ENCODE results near the gene BTBD16. TPM values are rescaled to one million over a fixed set of nuclear protein-coding genes. Genes with fewer than 3 reads are reported as not detected.
A peak's percentile ranks its signal among the peaks of the same experiment; 100 is the strongest.

The BTBD16 gene
- total and polyA plus RNA-seq, 7 donors: 0.12 to 0.55 (median 0.54) TPM; not detected in 4

DNA sequence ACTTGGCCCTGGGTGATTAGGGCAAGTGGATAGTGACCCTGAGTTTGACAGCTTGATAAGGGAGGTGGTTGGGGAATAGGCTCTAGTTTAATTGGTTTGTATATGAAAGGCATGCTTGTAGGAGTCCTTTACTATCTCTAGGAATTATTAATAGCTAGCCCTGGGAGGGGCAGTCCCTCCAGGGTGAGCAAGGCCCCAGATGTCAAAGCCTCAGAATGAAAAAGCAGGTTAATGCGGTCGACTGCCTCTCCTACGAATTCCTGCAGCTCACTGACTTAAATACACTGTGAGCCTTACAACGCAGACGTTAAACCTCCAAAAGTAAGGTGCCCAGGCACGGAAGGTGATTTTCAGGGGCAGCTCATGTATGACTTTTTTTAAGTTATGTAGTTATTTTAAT lies 5.2 kb upstream of the BTBD16 start:
- Histone ChIP-seq H3K4me1 (peaks cover 0 to 13% (median 8%) of the 10 kb centered on the region in 4 donors), H3K9me3 (peaks cover 0 to 3% (median 2%) of the 10 kb centered on the region in 4 donors), H3K27ac (no peak overlapping the region), H3K36me3 (peaks cover 0 to 35% (median 6%) of the 10 kb centered on the region in 4 donors), H3K4me3 (no peak overlapping the region), H3K27me3 (no peaks in the 10 kb centered on the region)
- WGBS, 2 donors: 90 to 94% methylated on average over 6 of the region's 6 CpGs
- peak; percentile 17 for DNase-seq
- intact Hi-C loops (cut with DNase I): loop anchor here (5.0 kb wide), 1 partner anchor 124 kb away; no protein-coding TSS in a partner anchor
- TF ChIP-seq POLR2AphosphoS5 (IDR thresholded peaks at IDR 0.05): no peak
- TF ChIP-seq POLR2A (IDR thresholded peaks at IDR 0.05): no peak
- TF ChIP-seq EP300 (IDR thresholded peaks at IDR 0.05): no peak
- TF ChIP-seq, protein P1, sequence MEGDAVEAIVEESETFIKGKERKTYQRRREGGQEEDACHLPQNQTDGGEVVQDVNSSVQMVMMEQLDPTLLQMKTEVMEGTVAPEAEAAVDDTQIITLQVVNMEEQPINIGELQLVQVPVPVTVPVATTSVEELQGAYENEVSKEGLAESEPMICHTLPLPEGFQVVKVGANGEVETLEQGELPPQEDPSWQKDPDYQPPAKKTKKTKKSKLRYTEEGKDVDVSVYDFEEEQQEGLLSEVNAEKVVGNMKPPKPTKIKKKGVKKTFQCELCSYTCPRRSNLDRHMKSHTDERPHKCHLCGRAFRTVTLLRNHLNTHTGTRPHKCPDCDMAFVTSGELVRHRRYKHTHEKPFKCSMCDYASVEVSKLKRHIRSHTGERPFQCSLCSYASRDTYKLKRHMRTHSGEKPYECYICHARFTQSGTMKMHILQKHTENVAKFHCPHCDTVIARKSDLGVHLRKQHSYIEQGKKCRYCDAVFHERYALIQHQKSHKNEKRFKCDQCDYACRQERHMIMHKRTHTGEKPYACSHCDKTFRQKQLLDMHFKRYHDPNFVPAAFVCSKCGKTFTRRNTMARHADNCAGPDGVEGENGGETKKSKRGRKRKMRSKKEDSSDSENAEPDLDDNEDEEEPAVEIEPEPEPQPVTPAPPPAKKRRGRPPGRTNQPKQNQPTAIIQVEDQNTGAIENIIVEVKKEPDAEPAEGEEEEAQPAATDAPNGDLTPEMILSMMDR (IDR thresholded peaks at IDR 0.05): no peak

DNA sequence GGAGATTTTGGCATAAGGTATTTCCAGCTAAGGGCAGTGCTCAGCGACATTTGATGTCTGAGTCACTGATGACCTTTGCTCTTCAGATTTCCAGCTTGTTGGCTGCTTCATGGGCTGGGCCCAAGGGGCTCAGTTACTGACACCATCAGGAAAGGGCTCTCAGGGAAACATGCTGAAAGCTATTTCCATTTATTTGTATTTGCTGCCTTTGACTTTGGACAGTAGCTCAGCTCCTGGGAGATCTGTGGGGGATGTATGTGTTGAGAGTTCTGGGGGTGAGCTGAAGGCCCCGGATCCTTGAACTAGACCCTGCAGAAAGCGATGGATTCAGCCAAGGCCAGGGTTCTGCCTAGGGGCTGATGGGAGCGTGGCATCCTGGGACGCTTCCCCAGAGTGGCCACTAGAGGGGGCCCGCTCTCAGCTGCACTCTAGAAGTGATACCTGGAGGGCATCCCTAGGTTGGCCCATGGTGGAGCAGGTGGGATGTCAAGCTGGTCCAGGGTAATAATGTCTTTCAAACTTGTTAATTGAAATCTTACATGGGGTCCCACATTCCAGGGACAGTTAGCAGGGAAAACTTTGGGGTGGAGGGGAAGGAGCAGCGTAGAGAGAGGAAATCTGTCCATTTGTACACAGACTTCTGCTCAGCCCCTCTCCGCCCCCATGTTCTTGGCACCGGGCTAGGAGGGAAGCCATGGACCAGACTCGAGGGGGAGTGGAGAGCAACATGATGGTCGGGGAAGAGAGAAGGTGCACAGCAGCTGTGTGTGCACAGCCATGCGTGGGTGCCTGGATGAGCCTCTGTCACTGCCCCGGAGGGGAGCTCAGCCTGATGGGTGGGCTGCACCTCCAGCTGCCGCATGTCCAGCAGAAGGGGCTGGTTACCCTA lies 3.0 kb upstream of the BTBD16 start:
- TF ChIP-seq, protein P1 (IDR thresholded peaks at IDR 0.05): peak; percentile 61 to 96 (median 78)
- no peak for TF ChIP-seq POLR2AphosphoS5 (IDR thresholded peaks at IDR 0.05)
- Histone ChIP-seq H3K4me1 (peaks cover 0 to 13% (median 8%) of the 10 kb centered on the region in 4 donors), H3K4me3 (no peak overlapping the region), H3K27ac (no peak overlapping the region), H3K36me3 (peaks cover 0 to 44% (median 6%) of the 10 kb centered on the region in 4 donors), H3K27me3 (no peaks in the 10 kb centered on the region), H3K9me3 (no peaks in the 10 kb centered on the region)
- peak; percentile 71 for DNase-seq
- WGBS, 2 donors: 47 to 57% methylated on average over 14 of the region's 14 CpGs
- intact Hi-C loops (cut with DNase I): loop anchor here (5.0 kb wide), 1 partner anchor 126 kb away; no protein-coding TSS in a partner anchor

DNA sequence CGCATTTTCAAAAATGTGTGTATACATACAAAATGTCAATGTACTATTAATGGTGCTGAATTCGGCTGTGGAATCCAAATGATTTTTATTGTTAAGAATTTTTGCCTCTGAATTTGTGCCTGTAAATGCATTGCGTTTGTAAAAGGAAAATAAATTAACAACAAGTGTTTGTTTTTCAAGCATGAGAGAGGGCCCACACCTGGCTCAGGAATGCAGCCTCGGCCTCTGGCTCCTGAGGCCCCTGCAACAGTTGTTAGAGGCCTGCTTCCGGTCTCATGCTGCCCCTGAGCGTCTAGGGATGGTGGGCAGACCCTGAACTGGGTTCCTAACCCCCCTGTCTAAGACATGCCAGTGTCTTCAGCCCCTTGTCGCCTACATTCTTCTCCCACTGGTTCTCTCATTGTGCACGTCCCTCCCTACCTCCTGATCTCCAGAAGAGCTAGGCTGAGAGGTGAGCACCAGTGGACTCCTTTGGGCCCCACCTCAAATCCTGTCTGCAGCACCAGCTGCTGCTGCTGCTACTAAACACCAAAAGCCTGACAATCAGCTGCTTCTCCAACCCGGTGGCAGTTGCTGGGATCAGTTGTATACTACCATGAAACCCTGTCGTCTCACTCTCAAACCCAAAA lies 1.9 kb upstream of the BTBD16 start:
- Histone ChIP-seq H3K4me3 (no peak overlapping the region), H3K27me3 (no peaks in the 10 kb centered on the region), H3K36me3 (peaks cover 0 to 44% (median 6%) of the 10 kb centered on the region in 4 donors), H3K4me1 (peaks cover 0 to 5% (median 4%) of the 10 kb centered on the region in 4 donors), H3K27ac (no peak overlapping the region), H3K9me3 (no peaks in the 10 kb centered on the region)
- 79 to 86% methylated on average over 10 of the region's 10 CpGs for WGBS, 2 donors
- TF ChIP-seq EP300 (IDR thresholded peaks at IDR 0.05): no peak
- no peak for TF ChIP-seq POLR2A (IDR thresholded peaks at IDR 0.05)
- no peak for TF ChIP-seq POLR2AphosphoS5 (IDR thresholded peaks at IDR 0.05)
- TF ChIP-seq, protein P1 (IDR thresholded peaks at IDR 0.05): no peak
- DNase-seq: peak; percentile 26
- intact Hi-C loops (cut with DNase I): loop anchor here (5.0 kb wide), 1 partner anchor 127 kb away; no protein-coding TSS in a partner anchor

DNA sequence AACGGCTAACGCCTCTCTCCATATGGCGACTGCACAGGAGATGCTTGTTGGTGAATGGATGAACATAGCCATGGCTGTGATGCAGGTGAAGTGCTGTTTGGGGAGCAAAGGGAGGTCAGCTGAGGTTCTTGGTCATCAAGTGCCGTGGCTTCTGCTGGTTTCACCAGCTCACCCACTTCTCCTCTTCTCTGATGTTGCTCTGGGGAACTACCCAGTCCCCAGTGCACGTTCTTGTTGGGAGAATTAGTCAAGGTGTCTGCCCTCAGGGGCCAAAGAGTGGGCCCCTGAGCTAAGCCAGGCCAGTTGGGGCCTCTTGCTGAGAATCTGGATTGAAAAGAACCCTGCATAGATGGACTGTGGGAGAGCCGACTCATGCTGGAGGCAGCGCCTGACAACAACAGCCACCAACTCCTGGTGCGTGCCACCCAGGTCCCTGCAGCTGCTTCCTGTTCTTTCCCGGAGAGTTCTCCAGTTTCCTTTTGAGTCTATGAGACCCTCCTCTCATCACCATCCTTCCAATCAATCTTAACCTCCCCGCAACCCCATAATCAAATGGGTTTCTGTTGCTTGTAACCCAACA lies 3.0 kb downstream of the BTBD16 start:
- TF ChIP-seq EP300 (IDR thresholded peaks at IDR 0.05): no peak
- TF ChIP-seq, protein P1 (IDR thresholded peaks at IDR 0.05): no peak
- TF ChIP-seq POLR2A (IDR thresholded peaks at IDR 0.05): no peak
- no peak for TF ChIP-seq POLR2AphosphoS5 (IDR thresholded peaks at IDR 0.05)
- Histone ChIP-seq H3K27ac (no peak overlapping the region), H3K4me3 (no peak overlapping the region), H3K36me3 (peaks cover 0 to 21% (median 3%) of the 10 kb centered on the region in 4 donors), H3K27me3 (no peaks in the 10 kb centered on the region), H3K4me1 (no peaks in the 10 kb centered on the region), H3K9me3 (no peaks in the 10 kb centered on the region)
- DNase-seq: peak; percentile 24
- 85 to 93% methylated on average over 10 of the region's 10 CpGs for WGBS, 2 donors
- intact Hi-C loops (cut with DNase I): no loop called here

Measured in sigmoid colon (tissue), 7 donors.